Measurements from ENCODE around the gene LCN1.

LCN1 gene

DNA sequence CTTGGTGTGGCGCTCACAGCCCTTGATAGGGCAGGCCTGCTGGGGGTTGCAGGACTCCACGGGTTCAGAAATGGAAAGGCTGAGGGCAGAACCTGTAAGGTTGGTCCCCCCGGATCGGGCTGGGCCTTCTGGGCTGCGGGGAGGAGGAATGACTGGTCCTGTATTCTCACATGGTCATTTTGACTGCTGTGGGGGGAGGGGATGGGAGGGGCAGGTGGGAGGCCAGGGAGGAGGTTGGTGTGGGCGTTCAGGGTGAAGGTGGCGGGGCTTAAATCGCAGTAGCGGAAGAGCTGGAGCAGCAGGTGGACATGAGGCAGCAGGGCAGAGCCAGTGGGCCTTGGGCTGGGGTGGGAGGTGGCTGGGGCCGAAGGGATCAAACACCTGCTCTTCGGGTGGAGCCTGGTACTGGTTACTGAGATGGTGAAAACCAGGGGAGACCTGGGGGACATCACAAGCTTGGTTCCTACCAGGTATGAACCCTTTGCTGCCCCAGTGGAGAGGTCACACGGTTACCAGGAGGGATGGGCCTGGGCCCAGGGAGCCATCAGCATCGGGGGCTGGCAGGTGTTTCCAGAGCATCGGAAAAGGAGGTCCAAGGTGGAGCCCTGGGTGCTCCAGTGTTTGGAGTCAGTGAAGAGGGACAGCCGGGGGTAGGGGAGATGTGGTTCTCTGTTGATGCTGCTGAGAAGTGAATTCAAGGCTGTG, 18.9 kb upstream of the LCN1 start:
- Histone ChIP-seq H3K27ac (ENCODE audit: low read length) (no peak overlapping the region), H3K27me3 (ENCODE audit: insufficient read depth, low read length) (peaks cover 6% of the 10 kb centered on the region; the same call in 1 of the 2 replicates), H3K36me3 (ENCODE audit: insufficient read depth, low read depth, low read length) (peaks cover 40% of the 10 kb centered on the region), H3K9me3 (ENCODE audit: insufficient read depth, low read depth, low read length) (no peaks in the 10 kb centered on the region), H3K9ac (ENCODE audit: low read depth, low read length) (no peak overlapping the region), H3K4me1 (ENCODE audit: insufficient read depth, low read length) (peaks cover 8% of the 10 kb centered on the region; the same call in 1 of the 2 replicates), H3K4me3 (ENCODE audit: low read length) (peak overlapping the region; percentile 86; the same call in 1 of the 2 replicates)

DNA sequence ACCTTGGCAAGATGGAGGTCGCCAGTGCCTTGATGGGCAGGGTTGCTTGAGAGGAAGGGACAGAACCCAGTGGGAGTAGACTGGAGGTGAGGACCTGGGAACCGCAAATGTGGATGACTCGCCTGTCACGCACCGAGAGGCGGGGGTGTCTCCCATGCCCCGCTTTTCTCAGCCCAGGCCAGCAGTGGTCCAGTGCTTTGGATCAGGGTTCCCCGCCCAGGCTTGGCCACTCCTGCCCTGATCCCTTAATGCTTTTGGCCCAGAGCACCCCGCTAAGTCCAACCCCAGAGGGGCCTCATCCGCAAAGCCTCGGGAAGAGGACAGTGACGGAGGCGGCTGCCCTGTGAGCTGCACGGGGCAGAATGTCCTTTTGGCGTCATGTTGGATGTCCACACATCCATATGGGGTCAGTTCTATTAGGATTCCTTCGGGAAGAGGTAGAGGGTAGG, 18.3 kb upstream of the LCN1 start:
- Histone ChIP-seq H3K4me1 (ENCODE audit: insufficient read depth, low read length) (peaks cover 8% of the 10 kb centered on the region; the same call in 1 of the 2 replicates), H3K9ac (ENCODE audit: low read depth, low read length) (no peak overlapping the region), H3K9me3 (ENCODE audit: insufficient read depth, low read depth, low read length) (no peaks in the 10 kb centered on the region), H3K27me3 (ENCODE audit: insufficient read depth, low read length) (peaks cover 6% of the 10 kb centered on the region; the same call in 1 of the 2 replicates), H3K27ac (ENCODE audit: low read length) (no peak overlapping the region), H3K4me3 (ENCODE audit: low read length) (no peak overlapping the region), H3K36me3 (ENCODE audit: insufficient read depth, low read depth, low read length) (peaks cover 40% of the 10 kb centered on the region)

GRCh38 chr9:135503371-135504261, 17.6 kb upstream of the LCN1 start:
- H3K4me3 ChIP-seq (ENCODE audit: low read length): no peak overlapping the region
- no peak overlapping the region for H3K9ac ChIP-seq (ENCODE audit: low read depth, low read length)
- no peaks in the 10 kb centered on the region for H3K9me3 ChIP-seq (ENCODE audit: insufficient read depth, low read depth, low read length)

GRCh38 chr9:135504262-135505243, 16.7 kb upstream of the LCN1 start:
- peaks cover 8% of the 10 kb centered on the region; the same call in 1 of the 2 replicates for H3K4me1 ChIP-seq (ENCODE audit: insufficient read depth, low read length)
- no peak overlapping the region for H3K27ac ChIP-seq (ENCODE audit: low read length)
- H3K4me3 ChIP-seq (ENCODE audit: low read length): no peak overlapping the region
- H3K9ac ChIP-seq (ENCODE audit: low read depth, low read length): no peak overlapping the region
- H3K36me3 ChIP-seq (ENCODE audit: insufficient read depth, low read depth, low read length): peaks cover 40% of the 10 kb centered on the region
- no peaks in the 10 kb centered on the region for H3K27me3 ChIP-seq (ENCODE audit: insufficient read depth, low read length)
- H3K9me3 ChIP-seq (ENCODE audit: insufficient read depth, low read depth, low read length): no peaks in the 10 kb centered on the region

More at GRCh38 chr9:135503371-135504261, 17.6 kb upstream of the LCN1 start:
- Histone ChIP-seq H3K36me3 (ENCODE audit: insufficient read depth, low read depth, low read length) (peaks cover 40% of the 10 kb centered on the region), H3K27ac (ENCODE audit: low read length) (no peak overlapping the region), H3K27me3 (ENCODE audit: insufficient read depth, low read length) (peaks cover 6% of the 10 kb centered on the region; the same call in 1 of the 2 replicates), H3K4me1 (ENCODE audit: insufficient read depth, low read length) (peaks cover 8% of the 10 kb centered on the region; the same call in 1 of the 2 replicates)

GRCh38 chr9:135505406-135506187, 15.6 kb upstream of the LCN1 start:
- Histone ChIP-seq H3K27ac (ENCODE audit: low read length) (no peak overlapping the region), H3K4me1 (ENCODE audit: insufficient read depth, low read length) (peaks cover 8% of the 10 kb centered on the region; the same call in 1 of the 2 replicates), H3K36me3 (ENCODE audit: insufficient read depth, low read depth, low read length) (peaks cover 40% of the 10 kb centered on the region), H3K9ac (ENCODE audit: low read depth, low read length) (no peak overlapping the region), H3K4me3 (ENCODE audit: low read length) (no peak overlapping the region), H3K9me3 (ENCODE audit: insufficient read depth, low read depth, low read length) (no peaks in the 10 kb centered on the region), H3K27me3 (ENCODE audit: insufficient read depth, low read length) (no peaks in the 10 kb centered on the region)

GRCh38 chr9:135506327-135507103, 14.7 kb upstream of the LCN1 start:
- Histone ChIP-seq H3K27ac (ENCODE audit: low read length) (no peak overlapping the region), H3K9me3 (ENCODE audit: insufficient read depth, low read depth, low read length) (no peaks in the 10 kb centered on the region), H3K36me3 (ENCODE audit: insufficient read depth, low read depth, low read length) (peaks cover 40% of the 10 kb centered on the region), H3K4me3 (ENCODE audit: low read length) (no peak overlapping the region), H3K4me1 (ENCODE audit: insufficient read depth, low read length) (peaks cover 6% of the 10 kb centered on the region; the same call in 1 of the 2 replicates), H3K27me3 (ENCODE audit: insufficient read depth, low read length) (no peaks in the 10 kb centered on the region), H3K9ac (ENCODE audit: low read depth, low read length) (no peak overlapping the region)

GRCh38 chr9:135507104-135508035, 13.9 kb upstream of the LCN1 start:
- H3K27ac ChIP-seq (ENCODE audit: low read length): no peak overlapping the region
- no peak overlapping the region for H3K9ac ChIP-seq (ENCODE audit: low read depth, low read length)
- H3K27me3 ChIP-seq (ENCODE audit: insufficient read depth, low read length): no peaks in the 10 kb centered on the region
- H3K4me3 ChIP-seq (ENCODE audit: low read length): no peak overlapping the region
- H3K4me1 ChIP-seq (ENCODE audit: insufficient read depth, low read length): no peaks in the 10 kb centered on the region
- no peaks in the 10 kb centered on the region for H3K9me3 ChIP-seq (ENCODE audit: insufficient read depth, low read depth, low read length)
- H3K36me3 ChIP-seq (ENCODE audit: insufficient read depth, low read depth, low read length): peaks cover 31% of the 10 kb centered on the region

DNA sequence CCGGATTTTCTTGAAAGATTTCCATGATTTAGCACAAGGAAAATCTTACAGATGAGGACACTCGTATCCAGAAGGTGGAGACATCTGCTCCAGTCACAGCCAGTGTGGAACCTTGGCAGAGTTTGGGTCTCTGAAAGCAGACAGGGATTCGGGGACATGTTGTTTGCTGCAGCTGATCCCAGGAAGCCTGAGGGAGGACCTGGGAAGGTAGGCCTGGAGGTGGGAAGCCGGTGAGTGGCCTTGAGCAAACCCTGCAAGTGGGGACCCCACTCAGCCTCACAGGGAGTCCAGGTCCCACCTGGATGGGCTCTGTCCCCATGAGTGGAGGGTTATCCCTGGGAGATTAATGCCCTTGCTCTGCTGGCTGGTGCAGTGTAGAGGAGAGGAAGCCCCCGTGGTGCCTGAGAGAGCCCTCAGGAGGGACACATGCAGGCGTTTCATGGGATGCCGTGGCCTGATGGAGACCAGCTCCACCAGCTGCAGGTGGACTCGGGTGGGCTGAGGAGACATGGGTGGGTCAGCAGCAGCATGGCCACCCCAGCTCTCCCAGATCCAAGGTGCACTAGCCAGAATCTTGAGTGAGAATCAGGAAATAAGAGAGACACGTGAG, 12.9 kb upstream of the LCN1 start:
- H3K4me1 ChIP-seq (ENCODE audit: insufficient read depth, low read length): no peaks in the 10 kb centered on the region
- no peaks in the 10 kb centered on the region for H3K9me3 ChIP-seq (ENCODE audit: insufficient read depth, low read depth, low read length)
- H3K36me3 ChIP-seq (ENCODE audit: insufficient read depth, low read depth, low read length): peaks cover 22% of the 10 kb centered on the region
- H3K27me3 ChIP-seq (ENCODE audit: insufficient read depth, low read length): no peaks in the 10 kb centered on the region
- no peak overlapping the region for H3K27ac ChIP-seq (ENCODE audit: low read length)
- H3K4me3 ChIP-seq (ENCODE audit: low read length): no peak overlapping the region
- H3K9ac ChIP-seq (ENCODE audit: low read depth, low read length): no peak overlapping the region

DNA sequence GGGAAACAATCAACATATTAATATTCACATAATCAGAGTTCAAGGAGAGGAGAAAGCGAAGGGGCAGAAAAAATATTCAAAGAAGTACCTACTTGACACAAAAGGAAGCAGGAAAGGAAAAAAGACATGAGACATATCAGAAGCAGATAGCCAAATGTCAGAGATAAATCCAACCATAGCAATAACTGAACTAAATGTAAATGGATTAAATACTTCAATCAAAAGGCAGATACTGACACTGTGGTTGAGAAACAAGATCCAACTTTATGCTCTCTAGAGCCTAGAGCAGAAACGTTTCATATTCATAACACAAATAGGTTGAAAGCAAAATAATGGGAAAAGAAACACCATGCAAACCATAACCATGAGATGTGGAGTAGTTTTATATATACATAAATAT, 11.8 kb upstream of the LCN1 start:
- peaks cover 10% of the 10 kb centered on the region for H3K36me3 ChIP-seq (ENCODE audit: insufficient read depth, low read depth, low read length)
- H3K9me3 ChIP-seq (ENCODE audit: insufficient read depth, low read depth, low read length): no peaks in the 10 kb centered on the region
- no peak overlapping the region for H3K4me3 ChIP-seq (ENCODE audit: low read length)
- no peaks in the 10 kb centered on the region for H3K4me1 ChIP-seq (ENCODE audit: insufficient read depth, low read length)
- no peak overlapping the region for H3K27ac ChIP-seq (ENCODE audit: low read length)
- H3K27me3 ChIP-seq (ENCODE audit: insufficient read depth, low read length): no peaks in the 10 kb centered on the region
- H3K9ac ChIP-seq (ENCODE audit: low read depth, low read length): no peak overlapping the region
